GM19239 (cell line): ENCODE measurements around the gene PPP1R1B.

Source experiments
- DNase-seq: peaks from one replicate; pipeline ENCODE4 v3.0.0; 2011; ENCODE audit warnings: low spot score; ENCODE audit not compliant: insufficient read length
- FAIRE-seq: peaks from 2 replicates; lab custom pipeline; 2011; peaks lifted over from hg19 to GRCh38; lab: Jason Lieb, UNC

Gene PPP1R1B

GRCh38 chr17:39629494-39629880 lies 2.7 kb downstream of the PPP1R1B start:
- no peak for FAIRE-seq

GRCh38 chr17:39629898-39630297 lies 3.1 kb downstream of the PPP1R1B start:
- no peak for FAIRE-seq
- no peak for DNase-seq

More at GRCh38 chr17:39629494-39629880, 2.7 kb downstream of the PPP1R1B start:
- no peak for DNase-seq

- DNase-seq = no peak
These were observed 4.7 kb downstream of the PPP1R1B start for GRCh38 chr17:39631403-39631802.

GRCh38 chr17:39632153-39632941 lies 5.6 kb downstream of the PPP1R1B start:
- FAIRE-seq (no peak), DNase-seq (no peak)

More at GRCh38 chr17:39631403-39631802, 4.7 kb downstream of the PPP1R1B start:
- no peak for FAIRE-seq

GRCh38 chr17:39633570-39634183 lies 6.9 kb downstream of the PPP1R1B start:
- DNase-seq (no peak), FAIRE-seq (no peak)

- DNase-seq (no peak), FAIRE-seq (peak; percentile 67)
These were observed 7.7 kb downstream of the PPP1R1B start for GRCh38 chr17:39634384-39634871.

GRCh38 chr17:39635614-39636176 lies 8.9 kb downstream of the PPP1R1B start:
- FAIRE-seq (no peak), DNase-seq (no peak)

GRCh38 chr17:39636587-39636926 lies 9.8 kb downstream of the PPP1R1B start:
- DNase-seq (no peak), FAIRE-seq (peak; percentile 68)

GRCh38 chr17:39636927-39637736 lies 10.4 kb downstream of the PPP1R1B start, which contains the start of gene STARD3:
STARD3 (plus strand) TSS chr17:39637144; CDS start chr17:39653532, 16,388 bp downstream.
- DNase-seq (peak; percentile 95), FAIRE-seq (peak; percentile 95)

GRCh38 chr17:39638317-39638716 lies 11.6 kb downstream of the PPP1R1B start:
- FAIRE-seq (no peak), DNase-seq (no peak)

GRCh38 chr17:39639043-39639442 lies 12.3 kb downstream of the PPP1R1B start:
- DNase-seq = no peak
- no peak for FAIRE-seq

GRCh38 chr17:39639566-39640458 lies 13.1 kb downstream of the PPP1R1B start:
- FAIRE-seq = no peak
- no peak for DNase-seq

- DNase-seq (no peak), FAIRE-seq (no peak)
These were observed 13.9 kb downstream of the PPP1R1B start for GRCh38 chr17:39640591-39641031.

- DNase-seq = no peak
- no peak for FAIRE-seq
These were observed 14.3 kb downstream of the PPP1R1B start for GRCh38 chr17:39641097-39641496.

- FAIRE-seq = no peak
These were observed 15.1 kb downstream of the PPP1R1B start for GRCh38 chr17:39641883-39642282.

GRCh38 chr17:39642291-39643074 lies 15.7 kb downstream of the PPP1R1B start:
- FAIRE-seq (no peak), DNase-seq (no peak)

More at GRCh38 chr17:39641883-39642282, 15.1 kb downstream of the PPP1R1B start:
- no peak for DNase-seq

- no peak for FAIRE-seq
- DNase-seq = no peak
These were observed 16.5 kb downstream of the PPP1R1B start for GRCh38 chr17:39643271-39643670.

GRCh38 chr17:39647256-39647655 lies 20.5 kb downstream of the PPP1R1B start:
- DNase-seq = no peak
- no peak for FAIRE-seq
